Psoas muscle (tissue), 8 donors: ENCODE data around the gene ANKRD11. TPM values are rescaled to one million over a fixed set of nuclear protein-coding genes. Genes with fewer than 3 reads are reported as not detected.
A peak's percentile ranks its signal among the peaks of the same experiment; 100 is the strongest.

Source experiments
- ATAC-seq, 4 donors: fragments of 200-7000 bp; cut with Tn5 transposase; one replicate each; pipeline ENCODE4 v1.9.1; 2020; ENCODE audit warnings: moderate library complexity in 3 of 4, mild to moderate bottlenecking in 2 of 4
- DNase-seq, 2 donors: peaks; one replicate each; pipeline ENCODE4 v3.0.0-alpha.2; 2020
- H3K27ac ChIP-seq: fragments of 200-600 bp; one replicate; pipeline ENCODE4 v1.8.0; 2022
- H3K27me3 ChIP-seq, 3 donors: fragments of 200-600 bp in 1 of 3; one replicate each; pipeline versions ENCODE4 v1.6.1 to v1.8.0; 2013 to 2022; ENCODE audit warnings: low read length in 2 of 3, mild to moderate bottlenecking in 2 of 3, moderate library complexity in 1 of 3; ENCODE audit not compliant: insufficient read depth in 3 of 3
- H3K36me3 ChIP-seq, 2 donors: fragments of 200-600 bp in 1 of 2; one replicate each; pipeline versions ENCODE4 v1.6.1 to v1.8.0; 2013 to 2022; ENCODE audit warnings: low read depth in 1 of 2, mild to moderate bottlenecking in 1 of 2, moderate library complexity in 1 of 2; ENCODE audit not compliant: insufficient read depth in 1 of 2
- H3K4me1 ChIP-seq: fragments of 200-600 bp; one replicate; pipeline ENCODE4 v1.8.0; 2022
- H3K4me3 ChIP-seq: fragments of 200-600 bp; one replicate; pipeline ENCODE4 v1.8.0; 2022; ENCODE audit warnings: mild to moderate bottlenecking
- H3K9me3 ChIP-seq: fragments of 200-600 bp; one replicate; pipeline ENCODE4 v1.8.0; 2022
- WGBS, 3 donors: extraction: QIAGEN DNeasy Blood & Tissue Kit; methylation state at CpG; one replicate each; pipeline versions ENCODE4 v1.1.6 to v1.1.7; 2013; 5-methylcytosine and 5-hydroxymethylcytosine counted together
- intact Hi-C, 2 donors: fragments of 100-400 bp; cut with DNase I; formaldehyde crosslinking; loops; one replicate each; pipeline versions ENCODE4 v1.11.0 to v1.14.2; 2022
- polyA plus RNA-seq, 3 donors: library from polyadenylated mRNA; stranded (reverse); fragments of 200-250 nt; gene quantifications; one replicate each; pipeline ENCODE4 v1.2.3, GENCODE V29; 2013
- total RNA-seq, 4 donors: library from RNA; stranded (reverse); fragmentation: NEBNext Ultra II Directional in 2 of 4; extraction: Animal tissue kit (Norgen Biotek cat#: 25700) in 2 of 4; gene quantifications; one replicate each; pipeline versions ENCODE4 v1.2.1 to v1.2.4, GENCODE V29; 2021 to 2023
- TF ChIP-seq, protein P1 (sequence below): fragments of 200-600 bp; IDR thresholded peaks from one replicate; pipeline ENCODE4 v1.8.0; 2022; ENCODE audit warnings: antibody characterized with exemption
- donor health status: healthy with polysubstance abuse.
- donor health status: DM: no; HTN: no; CAD: no; lungs with moderate emphysema.
- donor health status: Bipolar disorder and iron deficiency.
- donor health status: healthy.
- donor health status: DM: yes; HTN: yes; CAD: no.
- donor health status: DM: no; HTN: no; CAD: no.
- donor health status: DM: no; HTN: no; CAD: no.
- donor health status: DM: yes; HTN: yes; CAD: no.

ANKRD11 gene
- total and polyA plus RNA-seq, 7 donors: 22.3 to 72.8 (median 57.2) TPM

- H3K36me3 ChIP-seq: no peaks in the 10 kb centered on the region
- DNase-seq: no peak
- TF ChIP-seq, protein P1, sequence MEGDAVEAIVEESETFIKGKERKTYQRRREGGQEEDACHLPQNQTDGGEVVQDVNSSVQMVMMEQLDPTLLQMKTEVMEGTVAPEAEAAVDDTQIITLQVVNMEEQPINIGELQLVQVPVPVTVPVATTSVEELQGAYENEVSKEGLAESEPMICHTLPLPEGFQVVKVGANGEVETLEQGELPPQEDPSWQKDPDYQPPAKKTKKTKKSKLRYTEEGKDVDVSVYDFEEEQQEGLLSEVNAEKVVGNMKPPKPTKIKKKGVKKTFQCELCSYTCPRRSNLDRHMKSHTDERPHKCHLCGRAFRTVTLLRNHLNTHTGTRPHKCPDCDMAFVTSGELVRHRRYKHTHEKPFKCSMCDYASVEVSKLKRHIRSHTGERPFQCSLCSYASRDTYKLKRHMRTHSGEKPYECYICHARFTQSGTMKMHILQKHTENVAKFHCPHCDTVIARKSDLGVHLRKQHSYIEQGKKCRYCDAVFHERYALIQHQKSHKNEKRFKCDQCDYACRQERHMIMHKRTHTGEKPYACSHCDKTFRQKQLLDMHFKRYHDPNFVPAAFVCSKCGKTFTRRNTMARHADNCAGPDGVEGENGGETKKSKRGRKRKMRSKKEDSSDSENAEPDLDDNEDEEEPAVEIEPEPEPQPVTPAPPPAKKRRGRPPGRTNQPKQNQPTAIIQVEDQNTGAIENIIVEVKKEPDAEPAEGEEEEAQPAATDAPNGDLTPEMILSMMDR: no peak
- no peaks in the 10 kb centered on the region for H3K9me3 ChIP-seq
- no peaks in the 10 kb centered on the region for H3K27me3 ChIP-seq
- H3K4me3 ChIP-seq: no peak overlapping the region
- ATAC-seq: no peak
- no peak overlapping the region for H3K27ac ChIP-seq
- 71 to 77% (median 75%) methylated on average over 5 of the region's 5 CpGs for WGBS, 3 donors
- peaks cover 86% of the 10 kb centered on the region for H3K4me1 ChIP-seq
- intact Hi-C loops: loop anchor here in 1 of 2 donors (5.0 kb wide), 1 partner anchor 33 kb away; no protein-coding TSS in a partner anchor
These were observed 15.2 kb downstream of the ANKRD11 start for GRCh38 chr16:89475144-89475543.

DNA sequence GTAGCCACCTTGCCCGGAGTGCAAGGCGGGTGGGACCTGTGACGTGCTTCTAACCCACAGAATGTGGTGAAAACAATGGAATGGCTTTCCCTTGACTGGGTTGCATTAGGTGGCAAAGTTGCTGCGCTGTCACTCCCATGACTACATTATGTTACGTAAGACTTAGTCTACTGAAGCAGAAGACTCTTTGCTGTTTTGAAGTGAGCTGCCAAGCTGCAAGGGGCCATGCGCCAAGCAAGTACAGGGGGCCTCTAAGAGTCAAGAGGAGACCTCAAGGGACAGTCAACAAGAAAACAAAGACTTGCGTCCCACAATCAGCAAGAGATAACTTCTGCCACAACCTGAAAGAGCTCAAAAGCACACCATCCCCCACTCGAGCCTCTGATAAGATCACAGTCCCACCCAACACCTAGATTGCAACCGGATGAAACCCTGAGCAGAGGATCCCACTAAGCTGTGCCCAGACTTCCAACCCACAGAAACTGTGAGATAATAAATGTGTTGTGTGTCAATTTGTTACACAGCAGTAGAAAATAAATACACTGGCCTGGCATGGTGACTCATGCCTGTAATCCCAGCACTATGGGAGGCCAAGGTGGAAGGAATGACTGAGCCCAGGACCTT lies 16.5 kb downstream of the ANKRD11 start:
- 86% methylated on average over 9 of the region's 9 CpGs for WGBS, 3 donors
- Histone ChIP-seq H3K4me1 (peaks cover 84% of the 10 kb centered on the region), H3K36me3 (no peaks in the 10 kb centered on the region), H3K27ac (no peak overlapping the region), H3K9me3 (no peaks in the 10 kb centered on the region), H3K4me3 (no peak overlapping the region), H3K27me3 (no peaks in the 10 kb centered on the region)
- ATAC-seq (peak in 3 of 4 donors; percentile 44 to 59 (median 49)), DNase-seq (peak in 1 of 2 donors; percentile 35)
- intact Hi-C loops: no loop called here
- TF ChIP-seq, protein P1: no peak

GRCh38 chr16:89473136-89473712 lies 17.1 kb downstream of the ANKRD11 start:
- H3K4me1 ChIP-seq: peaks cover 84% of the 10 kb centered on the region

GRCh38 chr16:89472711-89473075 lies 17.7 kb downstream of the ANKRD11 start:
- TF ChIP-seq, protein P1: no peak
- intact Hi-C loops: no loop called here
- Histone ChIP-seq H3K27ac (no peak overlapping the region), H3K36me3 (no peaks in the 10 kb centered on the region), H3K4me1 (peaks cover 85% of the 10 kb centered on the region), H3K9me3 (no peaks in the 10 kb centered on the region), H3K27me3 (no peaks in the 10 kb centered on the region), H3K4me3 (no peak overlapping the region)
- peak in 1 of 2 donors; percentile 15 for DNase-seq
- 89 to 94% (median 89%) methylated on average over 2 of the region's 2 CpGs for WGBS, 3 donors
- no peak for ATAC-seq

More at GRCh38 chr16:89473136-89473712, 17.1 kb downstream of the ANKRD11 start:
- intact Hi-C loops: no loop called here
- no peaks in the 10 kb centered on the region for H3K9me3 ChIP-seq
- no peak overlapping the region for H3K4me3 ChIP-seq
- no peak for ATAC-seq
- no peaks in the 10 kb centered on the region for H3K27me3 ChIP-seq
- no peak overlapping the region for H3K27ac ChIP-seq
- 88 to 95% (median 90%) methylated on average over 7 of the region's 7 CpGs for WGBS, 3 donors
- DNase-seq: no peak
- no peaks in the 10 kb centered on the region for H3K36me3 ChIP-seq
- TF ChIP-seq, protein P1: no peak
